Thoracic aorta (tissue), 2 donors: ENCODE data around the gene LIF. TPM values are rescaled to one million over a fixed set of nuclear protein-coding genes. Genes with fewer than 3 reads are reported as not detected.

Source experiments
- ATAC-seq: fragments of 150-250 bp; one replicate; pipeline ENCODE4 v1.8.0; 2017; ENCODE audit warnings: low read depth; ENCODE audit not compliant: insufficient number of reproducible peaks, low FRiP score
- DNase-seq: peaks from one replicate; pipeline ENCODE4 v3.0.0-alpha.2; 2020; ENCODE audit warnings: low spot score
- H3K27ac ChIP-seq, 2 donors: fragments of 200-600 bp; sonication (generic); 1 replicate in 1 of 2; 2 replicates in 1 of 2; pipeline ENCODE4 v1.5.1; 2016; ENCODE audit warnings: mild to moderate bottlenecking in 2 of 2, moderate library complexity in 2 of 2
- H3K27me3 ChIP-seq: fragments of 200-600 bp; sonication (generic); replicated peaks from 2 replicates; pipeline ENCODE4 v1.6.0; 2016; ENCODE audit warnings: mild to moderate bottlenecking; ENCODE audit not compliant: insufficient read depth
- H3K36me3 ChIP-seq: fragments of 200-600 bp; sonication (generic); one replicate; pipeline ENCODE4 v1.5.1; 2016
- H3K4me1 ChIP-seq, 2 donors: fragments of 200-600 bp; sonication (generic); 1 replicate in 1 of 2; 2 replicates in 1 of 2; pipeline versions ENCODE4 v1.5.1 to v1.6.0; 2016; ENCODE audit warnings: low read depth in 2 of 2, mild to moderate bottlenecking in 1 of 2; ENCODE audit not compliant: control insufficient read depth in 1 of 2
- H3K4me3 ChIP-seq: fragments of 200-600 bp; sonication (generic); 2 replicates; pipeline ENCODE4 v1.5.1; 2016; ENCODE audit warnings: mild to moderate bottlenecking
- H3K9me3 ChIP-seq: fragments of 200-600 bp; sonication (generic); 2 replicates; pipeline ENCODE4 v1.5.1; 2016
- total RNA-seq, 2 donors: library from RNA; depleted of rRNA; stranded (reverse); fragments of >200 nt; gene quantifications; one replicate each; pipeline versions ENCODE4 v1.1.0 to v1.2.3, GENCODE V29; 2016
- TF ChIP-seq, protein P1 (sequence below): fragments of 200-600 bp; sonication (generic); IDR thresholded peaks from one replicate; pipeline ENCODE4 v1.5.1; 2019; ENCODE audit warnings: antibody characterized with exemption

Gene LIF
- total RNA-seq, 2 donors from 2014 or later, result 1.4 to 11.3 TPM

DNA sequence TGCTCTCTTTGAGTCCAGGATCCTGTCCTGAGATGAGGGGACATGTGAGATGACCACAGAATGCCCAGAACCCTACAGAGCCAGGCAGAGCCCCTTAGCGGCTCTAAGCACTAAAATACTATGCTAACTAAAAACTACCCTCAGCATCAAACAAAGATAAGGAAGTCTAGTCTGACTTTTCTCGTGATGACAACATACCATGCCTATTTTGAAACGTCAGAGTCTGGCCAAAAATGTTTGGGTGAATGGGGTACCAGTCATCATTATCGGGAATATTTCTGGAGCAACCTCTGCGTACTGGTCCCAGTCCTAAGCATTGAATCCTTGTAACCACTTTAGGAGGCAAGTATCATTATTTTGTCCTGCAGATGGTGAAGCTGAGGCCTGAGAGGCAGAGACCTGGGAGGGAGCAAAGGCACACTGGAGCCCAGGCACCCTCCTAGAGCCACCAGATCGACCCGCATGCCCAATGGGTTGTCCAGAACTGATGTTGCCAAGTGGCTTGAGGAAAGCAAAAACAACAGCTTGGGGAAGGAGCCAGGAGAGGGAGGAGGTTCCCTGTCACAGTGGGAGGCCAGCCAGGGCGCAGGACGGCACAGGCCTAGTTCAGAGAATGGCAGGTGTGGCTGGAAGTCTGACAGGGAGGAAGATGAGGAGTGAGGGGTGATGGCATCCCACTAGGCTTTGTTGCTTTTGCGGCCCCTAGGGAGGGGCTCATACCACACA is 27.3 kb upstream of the LIF start:
- DNase-seq (no peak), ATAC-seq (no peak)
- Histone ChIP-seq H3K27me3 (no peaks in the 10 kb centered on the region), H3K27ac (no peak overlapping the region), H3K4me1 (peaks cover 14 to 21% of the 10 kb centered on the region in 2 donors), H3K4me3 (no peak overlapping the region), H3K9me3 (no peaks in the 10 kb centered on the region), H3K36me3 (no peaks in the 10 kb centered on the region)
- TF ChIP-seq, protein P1, sequence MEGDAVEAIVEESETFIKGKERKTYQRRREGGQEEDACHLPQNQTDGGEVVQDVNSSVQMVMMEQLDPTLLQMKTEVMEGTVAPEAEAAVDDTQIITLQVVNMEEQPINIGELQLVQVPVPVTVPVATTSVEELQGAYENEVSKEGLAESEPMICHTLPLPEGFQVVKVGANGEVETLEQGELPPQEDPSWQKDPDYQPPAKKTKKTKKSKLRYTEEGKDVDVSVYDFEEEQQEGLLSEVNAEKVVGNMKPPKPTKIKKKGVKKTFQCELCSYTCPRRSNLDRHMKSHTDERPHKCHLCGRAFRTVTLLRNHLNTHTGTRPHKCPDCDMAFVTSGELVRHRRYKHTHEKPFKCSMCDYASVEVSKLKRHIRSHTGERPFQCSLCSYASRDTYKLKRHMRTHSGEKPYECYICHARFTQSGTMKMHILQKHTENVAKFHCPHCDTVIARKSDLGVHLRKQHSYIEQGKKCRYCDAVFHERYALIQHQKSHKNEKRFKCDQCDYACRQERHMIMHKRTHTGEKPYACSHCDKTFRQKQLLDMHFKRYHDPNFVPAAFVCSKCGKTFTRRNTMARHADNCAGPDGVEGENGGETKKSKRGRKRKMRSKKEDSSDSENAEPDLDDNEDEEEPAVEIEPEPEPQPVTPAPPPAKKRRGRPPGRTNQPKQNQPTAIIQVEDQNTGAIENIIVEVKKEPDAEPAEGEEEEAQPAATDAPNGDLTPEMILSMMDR, result no peak

DNA sequence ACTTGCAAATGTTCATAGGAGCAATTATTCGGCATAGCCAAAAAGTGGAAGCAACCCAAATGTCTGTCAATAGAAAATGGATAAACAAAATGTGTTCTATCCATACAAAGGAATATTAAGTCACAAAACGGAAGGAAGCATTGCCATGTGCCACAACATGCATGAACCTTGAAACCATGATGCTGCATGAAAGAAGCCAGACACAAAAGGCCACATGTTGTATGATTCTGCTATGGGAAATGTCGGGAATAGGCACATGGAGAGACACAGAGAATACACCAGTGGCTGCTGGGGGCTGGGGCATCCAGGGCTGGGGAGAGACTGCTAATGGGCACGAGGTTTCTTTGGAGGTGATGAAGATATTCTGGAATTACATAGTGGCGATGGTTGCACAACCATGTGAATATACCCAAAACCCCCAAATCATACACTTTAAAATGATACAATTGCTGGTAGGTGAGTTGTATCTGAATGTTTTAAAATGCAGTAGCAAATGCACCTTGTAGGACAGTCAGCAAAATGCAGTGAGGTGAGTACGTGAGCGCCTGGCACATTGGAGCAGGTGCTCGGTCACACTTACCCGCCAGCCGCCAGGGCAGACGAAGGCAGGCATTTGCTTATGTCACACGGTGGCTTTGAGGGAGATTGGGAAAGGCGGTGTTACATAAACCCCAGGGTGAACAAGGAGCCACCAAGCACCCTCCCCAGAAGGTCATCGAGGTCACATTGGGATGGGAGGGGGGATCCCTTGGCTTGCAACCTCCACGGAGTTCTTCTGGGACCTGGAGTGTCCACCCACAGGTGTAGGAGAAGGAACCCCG is 26.4 kb upstream of the LIF start:
- Histone ChIP-seq H3K36me3 (no peaks in the 10 kb centered on the region), H3K9me3 (no peaks in the 10 kb centered on the region), H3K27ac (no peak overlapping the region), H3K27me3 (no peaks in the 10 kb centered on the region), H3K4me3 (no peak overlapping the region), H3K4me1 (peaks cover 11 to 13% of the 10 kb centered on the region in 2 donors)
- TF ChIP-seq, protein P1, result no peak
- ATAC-seq (no peak), DNase-seq (no peak)

DNA sequence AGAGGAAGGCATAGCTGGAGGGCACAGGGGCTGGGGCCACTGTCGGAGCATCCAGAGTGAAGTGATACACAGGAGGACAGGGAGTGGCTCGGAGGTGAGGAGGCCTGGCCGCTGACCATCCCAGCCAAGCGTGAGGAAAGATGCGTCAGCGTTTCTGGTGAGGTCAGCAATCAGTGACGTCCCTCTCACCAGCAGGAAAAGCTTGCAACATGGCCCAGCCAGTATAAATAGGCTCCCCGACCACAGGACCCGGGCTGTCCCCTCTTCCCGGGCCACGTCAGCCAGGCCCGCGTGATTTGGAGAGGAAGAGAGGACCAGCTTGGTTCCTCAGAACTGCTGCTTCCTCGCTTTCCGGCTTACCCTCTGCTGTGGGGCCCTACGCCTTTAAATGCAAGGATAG is 24.3 kb upstream of the LIF start:
- Histone ChIP-seq H3K4me1 (no peaks in the 10 kb centered on the region), H3K27me3 (no peaks in the 10 kb centered on the region), H3K36me3 (no peaks in the 10 kb centered on the region), H3K9me3 (no peaks in the 10 kb centered on the region), H3K27ac (no peak overlapping the region), H3K4me3 (no peak overlapping the region)
- DNase-seq (no peak), ATAC-seq (no peak)
- TF ChIP-seq, protein P1, result no peak

DNA sequence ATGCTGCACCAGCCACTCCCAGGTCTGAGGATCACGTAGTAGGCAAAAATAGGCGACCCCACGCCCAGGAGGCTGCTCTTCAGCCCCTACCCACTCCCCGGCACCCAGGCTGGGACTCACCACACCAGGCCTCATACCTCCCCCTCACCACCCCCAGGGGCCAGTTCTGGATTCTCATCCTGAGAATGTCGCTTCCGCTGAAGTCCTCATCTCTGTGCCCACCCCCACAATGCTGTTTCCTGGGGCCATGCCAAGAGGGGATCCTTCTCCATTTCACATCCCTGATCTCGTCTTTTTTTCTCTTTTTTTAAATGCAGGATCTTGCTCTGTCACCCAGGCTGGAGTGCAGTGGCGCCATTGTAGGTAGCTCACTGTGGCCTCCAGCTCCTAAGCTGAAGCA is 21.8 kb upstream of the LIF start:
- TF ChIP-seq, protein P1, result no peak
- DNase-seq, result no peak
- H3K4me1 ChIP-seq, result no peaks in the 10 kb centered on the region
- no peak for ATAC-seq
- H3K27ac ChIP-seq, result no peak overlapping the region
- no peaks in the 10 kb centered on the region for H3K36me3 ChIP-seq
- no peaks in the 10 kb centered on the region for H3K9me3 ChIP-seq
- no peak overlapping the region for H3K4me3 ChIP-seq
- no peaks in the 10 kb centered on the region for H3K27me3 ChIP-seq
